Endothelial cell of hepatic sinusoid (primary cell): Measurements from ENCODE around the gene MS4A3.
"Not testable (repeated sequence)": the region's sequence is repeated elsewhere in the genome, so short reads cannot be mapped to it uniquely, and the experiment has no call there.

ENCODE experiments used
- in situ Hi-C: cut with HindIII; loops from 2 replicates; pipeline ENCODE4 v1.10.0; 2017; ENCODE audit warnings: low sequenced_read_pairs

Gene MS4A3

GRCh38 chr11:60088364-60088763 lies 31.9 kb downstream of the MS4A3 start, which contains the start of gene MS4A2:
MS4A2 (plus strand) TSS chr11:60088664; CDS start chr11:60088766, 102 bp downstream.
- in situ Hi-C loops, result no loop called here

- in situ Hi-C loops, result no loop called here
Measured at GRCh38 chr11:60095477-60096120, 39.1 kb downstream of the MS4A3 start.

GRCh38 chr11:60097189-60097588 lies 40.7 kb downstream of the MS4A3 start:
- in situ Hi-C loops, result no loop called here

- in situ Hi-C loops, result no loop called here
Measured at GRCh38 chr11:60098508-60098907, 42.0 kb downstream of the MS4A3 start.

- in situ Hi-C loops, result no loop called here
Measured at GRCh38 chr11:60100516-60100915, 44.1 kb downstream of the MS4A3 start.

- in situ Hi-C loops, result not testable (repeated sequence)
Measured at GRCh38 chr11:60101368-60101767, 44.9 kb downstream of the MS4A3 start.

- in situ Hi-C loops, result not testable (repeated sequence)
Measured at GRCh38 chr11:60104471-60105115, 48.1 kb downstream of the MS4A3 start.

GRCh38 chr11:60108631-60109030 lies 52.2 kb downstream of the MS4A3 start:
- in situ Hi-C loops, result not testable (repeated sequence)

- in situ Hi-C loops, result no loop called here
Measured at GRCh38 chr11:60111793-60112192, 55.3 kb downstream of the MS4A3 start.

GRCh38 chr11:60116996-60117790 lies 60.7 kb downstream of the MS4A3 start:
- in situ Hi-C loops, result no loop called here

GRCh38 chr11:60118338-60118737 lies 61.9 kb downstream of the MS4A3 start:
- in situ Hi-C loops, result no loop called here

- in situ Hi-C loops, result no loop called here
Measured at GRCh38 chr11:60119710-60120109, 63.2 kb downstream of the MS4A3 start.
